ENCODE results near the gene CCDC78.

The CCDC78 gene

GRCh38 chr16:736936-737481 lies 10.8 kb upstream of the CCDC78 start:
- DNase-seq: no peak

- DNase-seq: peak; percentile 79
Observed at GRCh38 chr16:735982-736453, 9.8 kb upstream of the CCDC78 start.

DNA sequence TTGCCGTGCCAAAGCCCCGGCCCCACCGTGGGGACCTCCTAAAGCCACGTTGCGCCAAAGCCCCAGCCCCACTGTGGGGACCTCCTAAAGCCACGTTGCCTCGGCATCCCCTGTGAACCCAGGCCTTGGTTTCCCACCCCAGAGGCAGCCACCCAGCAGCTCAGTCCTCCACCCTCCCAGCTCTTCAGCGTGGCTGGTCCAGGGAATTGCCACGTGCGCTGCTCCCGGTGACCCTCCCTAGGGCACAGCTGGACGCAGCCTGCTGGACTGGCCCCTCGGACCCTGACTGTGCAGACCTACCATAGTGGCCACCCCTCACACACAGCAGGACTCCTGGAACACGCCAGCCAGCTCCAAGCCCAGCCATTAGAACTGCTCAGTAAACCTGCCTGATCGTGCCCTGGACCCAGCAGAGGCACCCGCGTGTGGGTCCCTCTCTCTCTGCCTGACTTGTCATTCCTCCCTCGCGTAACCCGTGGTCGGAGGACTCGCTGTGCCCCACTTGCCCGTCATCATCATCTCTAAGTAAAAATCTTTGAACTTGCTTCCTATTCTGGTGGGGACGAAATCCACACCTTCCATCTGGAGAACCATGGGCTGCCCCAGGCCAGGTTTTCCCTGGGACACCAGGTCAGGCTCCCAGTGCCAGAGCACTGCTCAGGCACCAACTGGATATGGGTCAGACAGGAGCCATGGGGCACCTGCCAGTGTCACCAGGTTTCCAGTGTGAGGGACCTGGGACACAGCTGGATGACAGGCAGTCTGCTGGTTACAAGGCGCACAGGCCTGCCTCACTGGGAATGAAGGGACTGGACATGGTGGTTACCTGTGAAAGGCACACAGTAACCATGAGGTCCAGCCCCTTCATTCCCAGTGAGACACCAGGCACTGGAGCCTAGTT lies 9.0 kb upstream of the CCDC78 start:
- peak; percentile 61 for DNase-seq

- no peak for DNase-seq
Observed at GRCh38 chr16:734208-734980, 8.2 kb upstream of the CCDC78 start.

DNA sequence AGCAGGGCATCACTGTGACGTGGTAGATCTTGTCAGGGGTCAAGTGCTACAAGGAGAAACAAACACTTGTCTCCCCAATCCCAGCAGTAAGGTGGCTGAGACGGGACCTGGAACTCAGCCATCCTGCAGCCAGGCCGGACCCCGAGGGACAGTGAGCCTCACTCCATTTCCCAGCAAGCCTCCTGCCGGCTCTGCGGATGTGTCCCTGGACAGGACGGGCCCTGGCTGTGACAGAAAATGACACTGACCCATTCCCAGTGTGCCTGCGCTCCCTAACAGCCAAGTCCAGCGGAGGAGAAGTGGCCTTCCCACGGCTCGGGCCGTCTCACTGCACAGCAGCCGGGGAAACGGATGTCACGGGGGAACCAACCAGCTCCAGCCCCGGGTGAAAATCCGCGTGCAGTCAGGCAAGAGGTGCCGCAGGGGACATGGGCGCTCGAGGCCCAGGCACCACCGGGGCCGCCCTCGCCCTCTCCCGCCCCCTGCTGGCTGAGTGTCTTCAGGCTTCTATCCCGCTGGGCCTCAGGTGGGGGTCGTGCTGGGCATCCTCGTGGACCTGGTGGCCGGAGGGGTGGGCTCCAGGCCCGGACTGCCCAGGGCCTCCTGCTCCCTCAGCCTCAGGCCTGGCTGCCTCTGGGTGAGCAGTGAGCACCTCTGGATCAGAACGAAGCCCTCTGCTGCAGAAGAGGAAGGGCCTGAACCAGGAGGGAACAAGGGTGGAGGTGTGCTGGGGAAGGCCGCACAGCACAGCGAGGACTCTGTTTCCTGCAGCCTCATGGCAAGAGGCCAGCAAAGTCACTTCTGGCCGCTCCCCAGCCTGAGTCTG lies 7.4 kb upstream of the CCDC78 start:
- peak; percentile 78 for DNase-seq

- DNase-seq: no peak
Observed at GRCh38 chr16:732936-733335, 6.7 kb upstream of the CCDC78 start.

DNA sequence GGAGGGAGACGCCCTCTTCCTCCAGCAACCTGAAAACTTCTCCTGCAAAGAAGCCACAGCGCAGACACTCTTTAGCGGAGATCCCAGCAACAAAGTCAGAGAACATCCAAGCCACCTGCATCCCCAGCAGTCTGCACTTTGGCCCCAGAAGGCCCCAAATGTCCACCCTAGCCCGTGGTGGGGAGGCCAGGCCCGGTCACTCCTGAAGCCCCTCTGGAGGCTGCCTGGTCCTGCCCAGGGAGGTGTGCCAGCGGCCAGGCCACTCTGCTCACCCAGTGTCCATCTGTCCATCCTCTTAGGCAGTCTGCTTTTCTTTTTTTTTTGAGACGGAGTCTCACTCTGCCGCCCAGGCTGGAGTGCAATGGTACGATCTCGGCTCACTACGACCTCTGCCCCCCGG lies 6.1 kb upstream of the CCDC78 start:
- DNase-seq: no peak

- no peak for DNase-seq
Observed at GRCh38 chr16:730666-731509, 4.6 kb upstream of the CCDC78 start.

GRCh38 chr16:729768-730665 lies 3.8 kb upstream of the CCDC78 start:
- DNase-seq: no peak

- DNase-seq: peak; percentile 60
Observed at GRCh38 chr16:728890-729744, 2.9 kb upstream of the CCDC78 start.

- peak; percentile 85 for DNase-seq
Observed at GRCh38 chr16:728131-728889, 2.1 kb upstream of the CCDC78 start.

- no peak for DNase-seq
Observed at GRCh38 chr16:727291-727977, 1.2 kb upstream of the CCDC78 start.

GRCh38 chr16:726188-726437 lies 130 bp downstream of the CCDC78 start:
- DNase-seq: no peak

DNA sequence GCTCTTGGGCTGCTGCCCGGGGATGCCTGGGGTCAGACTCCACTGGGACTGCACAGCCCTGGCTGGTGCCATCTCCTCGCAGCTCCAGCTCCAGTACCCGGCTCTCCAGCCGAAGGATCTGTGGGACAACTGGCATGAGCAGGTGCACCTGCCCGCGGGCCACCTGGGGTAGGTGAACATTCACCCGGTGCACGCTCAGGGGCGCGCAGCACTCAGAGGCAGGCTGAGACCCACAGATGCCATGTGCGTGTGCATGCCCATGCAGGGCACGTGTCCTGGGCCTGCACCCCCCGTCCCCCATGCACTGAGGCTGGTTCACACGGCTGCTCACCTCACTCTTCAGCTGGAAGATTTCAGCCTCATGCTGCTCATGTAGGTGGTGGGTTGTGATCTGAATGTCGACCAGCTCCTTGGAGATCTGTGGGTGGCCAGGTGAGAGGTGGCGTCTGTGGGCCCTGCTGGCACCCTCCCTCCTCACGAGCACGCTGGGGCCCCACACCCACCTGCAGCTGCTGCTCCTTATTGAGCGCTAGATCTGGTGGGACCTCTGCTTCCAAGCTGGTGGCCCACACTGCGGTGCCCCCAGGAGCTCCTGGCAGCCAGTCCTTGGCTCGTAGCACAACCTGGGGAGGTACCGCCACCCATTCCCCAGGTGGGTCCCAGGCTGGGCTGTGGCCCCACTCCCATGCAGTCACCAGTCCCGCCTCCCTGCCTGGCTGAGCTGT lies 618 bp downstream of the CCDC78 start:
- DNase-seq: no peak

DNA sequence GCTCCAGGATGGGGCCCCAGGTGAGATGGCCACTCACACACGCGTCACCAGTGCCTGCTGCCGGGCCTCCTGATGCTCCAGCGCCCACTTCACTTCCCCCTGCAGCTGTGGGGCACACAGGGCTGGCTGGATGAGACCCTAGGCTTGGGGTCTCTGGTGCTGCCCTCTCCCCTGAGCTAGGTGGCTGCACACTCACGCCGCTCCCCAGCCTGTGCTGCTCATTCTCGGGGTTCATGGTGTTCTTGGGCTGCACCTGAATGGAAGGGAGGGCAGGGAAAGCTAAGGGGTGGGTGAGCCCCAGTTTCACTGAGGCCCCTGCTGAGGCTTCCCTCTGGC lies 1.2 kb downstream of the CCDC78 start:
- DNase-seq: no peak

DNA sequence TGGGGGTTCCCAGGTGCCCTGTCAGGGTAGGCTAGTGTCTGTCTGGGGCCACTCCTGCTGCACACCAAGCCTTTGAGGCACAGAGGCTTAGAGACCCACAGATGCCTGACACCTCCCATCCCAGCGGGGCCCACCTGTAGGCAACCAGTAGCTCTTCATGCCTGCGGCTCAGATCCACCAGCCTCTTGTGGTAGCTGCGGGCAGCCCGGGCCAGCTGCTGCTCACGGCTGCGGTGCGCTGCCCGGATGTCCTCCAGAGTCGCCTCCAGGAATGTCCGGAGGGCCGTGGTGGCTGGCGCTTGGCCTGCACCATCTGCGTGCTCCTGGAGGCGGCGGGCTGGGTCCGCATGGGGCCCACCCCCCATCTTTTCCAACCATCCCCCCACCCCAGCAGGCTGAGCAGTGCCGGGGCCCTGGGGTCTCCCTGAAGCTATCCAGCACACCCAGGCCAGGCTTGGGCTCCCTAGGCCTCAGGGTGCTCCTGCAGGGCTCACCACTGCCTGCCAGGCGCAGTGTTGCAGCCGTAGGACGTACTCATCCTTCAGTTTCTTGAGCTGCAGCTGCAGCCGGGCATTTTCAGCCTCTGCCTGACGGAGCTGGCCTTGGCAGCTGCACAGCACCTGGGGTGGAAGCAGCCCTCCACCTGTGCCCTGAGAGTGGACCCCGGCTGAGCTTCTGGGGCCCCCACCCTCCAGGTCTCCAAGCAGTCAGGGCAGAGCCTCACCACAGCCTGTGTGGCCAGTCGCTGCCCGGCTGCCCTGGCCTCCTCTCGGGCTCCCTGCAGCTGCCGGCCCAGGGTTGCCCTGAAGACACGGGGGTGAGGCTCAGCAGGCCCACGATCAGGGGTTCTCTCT lies 1.8 kb downstream of the CCDC78 start:
- no peak for DNase-seq

GRCh38 chr16:723695-724094 lies 2.5 kb downstream of the CCDC78 start:
- DNase-seq: no peak

Measured in activated CD8-positive, alpha-beta memory T cell treated with anti-CD3 and anti-CD28 coated beads, Interleukin-2, amount 50 U/mL, for 48 hours (primary cell).